Measurements from ENCODE around the gene DNAJC17.

GRCh38 chr15:40855706-40856234 is 48.5 kb upstream of the DNAJC17 start:
- TF ChIP-seq, protein P1, sequence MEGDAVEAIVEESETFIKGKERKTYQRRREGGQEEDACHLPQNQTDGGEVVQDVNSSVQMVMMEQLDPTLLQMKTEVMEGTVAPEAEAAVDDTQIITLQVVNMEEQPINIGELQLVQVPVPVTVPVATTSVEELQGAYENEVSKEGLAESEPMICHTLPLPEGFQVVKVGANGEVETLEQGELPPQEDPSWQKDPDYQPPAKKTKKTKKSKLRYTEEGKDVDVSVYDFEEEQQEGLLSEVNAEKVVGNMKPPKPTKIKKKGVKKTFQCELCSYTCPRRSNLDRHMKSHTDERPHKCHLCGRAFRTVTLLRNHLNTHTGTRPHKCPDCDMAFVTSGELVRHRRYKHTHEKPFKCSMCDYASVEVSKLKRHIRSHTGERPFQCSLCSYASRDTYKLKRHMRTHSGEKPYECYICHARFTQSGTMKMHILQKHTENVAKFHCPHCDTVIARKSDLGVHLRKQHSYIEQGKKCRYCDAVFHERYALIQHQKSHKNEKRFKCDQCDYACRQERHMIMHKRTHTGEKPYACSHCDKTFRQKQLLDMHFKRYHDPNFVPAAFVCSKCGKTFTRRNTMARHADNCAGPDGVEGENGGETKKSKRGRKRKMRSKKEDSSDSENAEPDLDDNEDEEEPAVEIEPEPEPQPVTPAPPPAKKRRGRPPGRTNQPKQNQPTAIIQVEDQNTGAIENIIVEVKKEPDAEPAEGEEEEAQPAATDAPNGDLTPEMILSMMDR (conservative IDR thresholded peaks at IDR 0.05; ENCODE audit: low read depth, low read length): no peak
- no peak for TF ChIP-seq EZH2 (IDR thresholded peaks at IDR 0.05; ENCODE audit: borderline replicate concordance, low read depth, low read length, poor library complexity, severe bottlenecking)

Data from A673 (cell line).